HG03139 (cell line): Measurements from ENCODE around the gene ATXN3.
A peak's percentile ranks its signal among the peaks of the same experiment; 100 is the strongest.
"Not testable (repeated sequence)": the region's sequence is repeated elsewhere in the genome, so short reads cannot be mapped to it uniquely, and the experiment has no call there.

Source experiments
- ATAC-seq: cut with Tn5 transposase; IDR thresholded peaks from one replicate; pipeline ENCODE4 v1.9.1; 2021; ENCODE audit not compliant: unreplicated experiment

The ATXN3 gene

DNA sequence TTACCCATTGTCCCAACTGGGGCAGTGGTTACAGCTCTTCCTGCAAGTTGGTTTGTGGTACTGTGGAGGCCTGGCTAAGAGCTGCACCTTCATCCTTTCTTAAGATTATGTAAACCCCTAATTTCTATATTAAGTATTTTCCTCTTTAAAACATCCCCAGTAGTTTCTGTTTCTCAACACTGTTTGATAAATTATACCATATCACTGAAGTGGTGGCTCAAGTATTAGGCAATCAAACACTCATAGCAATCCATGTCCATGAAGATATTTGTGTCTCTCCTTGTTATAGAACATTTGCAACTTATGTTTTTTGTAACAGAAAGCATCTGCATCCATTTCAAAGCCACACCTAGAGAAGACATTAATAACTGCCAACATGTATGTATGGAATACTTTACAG lies 31.8 kb downstream of the ATXN3 start:
- ATAC-seq: no peak

DNA sequence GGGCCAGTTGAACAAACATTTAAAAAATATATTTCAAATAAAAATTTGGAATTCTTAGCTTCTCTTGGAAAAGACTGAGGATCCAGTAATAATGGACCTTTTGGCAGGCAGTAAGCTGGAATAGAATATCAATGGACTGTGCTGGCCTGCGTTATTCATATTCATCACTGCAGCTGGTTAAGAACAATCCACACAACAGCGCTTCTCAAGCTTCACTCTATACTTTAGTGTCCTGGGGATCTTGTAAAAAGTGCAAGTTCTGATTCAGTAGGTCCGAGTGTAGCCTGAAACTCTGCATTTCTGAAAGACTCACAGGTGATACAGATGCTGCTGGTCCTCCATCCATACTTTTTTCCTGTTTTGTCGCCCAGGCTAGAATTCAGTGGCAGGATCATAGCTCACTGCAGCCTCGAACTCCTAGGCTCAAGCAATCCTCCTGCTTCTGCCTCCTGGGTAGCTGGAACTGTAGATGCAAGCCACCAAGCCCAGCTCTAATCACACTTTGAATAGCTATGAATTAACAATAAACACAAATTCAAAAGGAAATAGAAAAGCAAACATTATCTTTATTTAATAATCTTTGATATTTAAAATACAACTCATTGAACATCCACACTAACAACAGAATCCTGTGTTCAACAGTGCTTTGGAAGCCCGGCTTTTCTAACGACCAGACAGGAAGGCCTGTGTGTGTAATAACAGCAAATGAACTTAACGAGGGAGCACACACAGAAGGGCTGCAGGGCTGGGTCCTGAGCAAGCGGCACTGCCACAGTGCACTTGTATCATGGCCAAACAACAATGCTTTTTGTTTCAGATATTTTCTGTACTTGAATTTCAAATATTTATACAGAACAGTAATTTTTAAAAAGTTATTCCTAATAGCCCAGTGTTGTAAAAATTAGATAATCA lies 48.1 kb downstream of the ATXN3 start:
- ATAC-seq: no peak

DNA sequence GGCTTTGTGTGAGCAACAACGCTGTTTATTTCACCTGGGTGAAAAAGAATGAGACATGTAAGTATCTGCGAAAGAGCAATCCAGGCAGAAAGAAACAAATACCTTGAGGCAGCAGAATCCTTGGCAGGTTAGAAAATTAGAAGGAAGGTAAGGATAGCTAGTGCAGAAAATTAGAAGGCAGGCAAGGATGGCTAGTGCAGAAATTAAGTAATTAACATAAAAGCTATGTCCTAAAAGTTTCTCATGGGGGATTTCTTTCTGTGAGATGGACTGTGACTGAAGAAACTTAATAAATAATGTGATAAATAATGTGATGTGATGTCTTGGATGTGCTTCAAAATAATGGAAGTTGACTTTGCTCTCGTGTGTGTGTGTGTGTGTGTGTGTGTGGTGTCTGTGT lies 56.6 kb downstream of the ATXN3 start:
- ATAC-seq: no peak

DNA sequence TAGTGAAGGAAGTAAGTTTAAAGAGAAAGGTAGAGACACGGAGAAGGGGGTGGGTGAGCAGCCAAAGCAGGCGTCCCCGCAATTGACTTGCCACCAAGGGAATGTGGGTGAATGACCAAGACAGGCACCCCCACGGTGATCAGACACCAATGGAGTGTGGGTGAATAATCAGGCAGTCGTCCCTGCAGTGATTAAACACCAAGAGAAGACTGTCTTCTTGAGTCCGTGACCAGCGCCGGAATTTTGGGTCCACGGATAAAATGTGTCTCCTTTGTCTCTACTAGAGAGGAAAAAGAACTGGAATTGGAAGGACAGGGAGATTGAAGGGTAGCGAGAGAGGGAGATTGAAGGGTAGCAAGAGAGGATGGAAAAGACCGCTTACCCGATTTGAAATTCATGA lies 57.2 kb downstream of the ATXN3 start:
- ATAC-seq: not testable (repeated sequence)

DNA sequence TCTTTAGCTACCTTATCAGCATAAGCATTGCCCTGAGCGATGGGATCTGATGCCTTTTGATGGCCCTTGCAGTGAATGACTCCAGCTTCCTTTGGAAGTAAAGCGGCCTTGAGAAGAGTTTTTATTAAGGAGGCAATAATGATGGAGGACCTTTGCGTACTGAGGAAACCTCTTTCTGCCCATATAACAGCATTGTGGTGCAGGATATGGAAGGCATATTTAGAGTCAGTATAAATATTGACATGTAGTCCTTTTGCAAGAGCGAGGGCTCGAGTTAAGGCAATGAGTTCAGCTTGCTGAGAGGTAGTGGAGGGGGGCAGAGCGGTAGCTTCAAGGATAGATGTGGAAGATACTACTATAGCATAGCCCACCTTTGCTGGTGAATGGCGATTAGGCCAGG lies 60.5 kb downstream of the ATXN3 start:
- ATAC-seq: not testable (repeated sequence)

DNA sequence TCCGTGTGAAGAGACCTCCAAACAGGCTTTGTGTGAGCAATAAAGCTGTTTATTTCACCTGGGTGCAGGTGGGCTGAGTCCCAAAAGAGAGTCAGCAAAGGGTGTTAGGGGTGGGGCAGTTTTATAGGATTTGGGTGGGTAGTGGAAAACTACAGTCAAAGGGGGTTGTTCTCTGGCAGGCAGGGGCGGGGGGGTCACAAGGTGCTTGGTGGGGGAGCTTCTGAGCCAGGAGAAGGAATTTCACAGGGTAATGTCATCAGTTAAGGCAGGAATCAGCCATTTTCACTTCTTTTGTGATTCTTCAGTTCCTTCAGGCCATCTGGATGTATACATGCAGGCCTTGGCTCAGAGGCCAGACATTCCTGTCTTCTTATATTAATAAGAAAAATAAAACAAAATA lies 64.6 kb downstream of the ATXN3 start:
- ATAC-seq: not testable (repeated sequence)

DNA sequence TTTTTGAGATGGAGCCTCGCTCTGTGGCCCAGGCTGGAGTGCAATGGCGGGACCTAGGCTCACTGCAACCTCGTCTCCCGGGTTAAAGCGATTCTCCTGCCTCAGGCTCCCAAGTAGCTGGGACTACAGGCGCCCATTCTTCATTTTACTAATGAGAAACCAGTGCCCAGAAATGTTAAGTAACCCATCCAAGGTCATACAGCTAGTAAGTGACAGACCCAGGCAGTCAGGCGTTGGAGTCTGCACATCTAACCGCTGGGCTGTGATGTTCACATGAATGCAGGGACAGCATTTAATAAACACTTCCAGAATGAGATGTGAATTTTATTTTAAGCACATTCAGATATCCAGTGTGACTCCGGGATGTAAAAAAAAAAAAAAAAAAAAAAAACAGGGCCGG lies 65.2 kb downstream of the ATXN3 start:
- ATAC-seq: no peak

DNA sequence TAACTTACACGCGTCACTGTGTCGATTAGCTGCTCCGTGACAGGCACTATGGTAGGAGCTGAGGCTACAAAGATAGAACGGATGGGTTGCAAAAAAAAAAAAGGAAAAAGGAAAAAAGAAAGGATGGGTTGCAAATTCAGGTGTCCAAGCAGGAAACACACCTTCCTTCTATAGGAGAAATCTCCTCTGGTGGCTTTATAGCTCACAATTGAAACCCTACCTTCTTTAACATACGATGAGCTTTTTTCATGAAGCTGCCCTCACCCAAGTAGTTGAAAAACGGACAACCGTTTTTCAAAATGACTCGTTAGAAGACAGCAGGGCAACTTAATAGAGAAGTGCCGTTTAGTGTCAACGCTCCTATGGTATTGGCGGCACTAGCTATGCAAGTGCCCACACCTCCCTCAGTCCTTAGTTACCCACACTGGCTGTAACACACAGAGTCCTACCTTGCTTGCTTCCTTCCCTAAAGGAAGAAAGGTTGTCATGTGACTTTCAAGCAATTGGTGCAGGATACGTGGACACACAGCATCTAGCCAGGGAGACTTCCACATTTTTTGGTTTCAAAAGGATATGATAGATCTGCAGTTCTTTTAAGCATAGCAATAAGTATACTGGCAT lies 65.8 kb downstream of the ATXN3 start:
- ATAC-seq: peak; percentile 70

DNA sequence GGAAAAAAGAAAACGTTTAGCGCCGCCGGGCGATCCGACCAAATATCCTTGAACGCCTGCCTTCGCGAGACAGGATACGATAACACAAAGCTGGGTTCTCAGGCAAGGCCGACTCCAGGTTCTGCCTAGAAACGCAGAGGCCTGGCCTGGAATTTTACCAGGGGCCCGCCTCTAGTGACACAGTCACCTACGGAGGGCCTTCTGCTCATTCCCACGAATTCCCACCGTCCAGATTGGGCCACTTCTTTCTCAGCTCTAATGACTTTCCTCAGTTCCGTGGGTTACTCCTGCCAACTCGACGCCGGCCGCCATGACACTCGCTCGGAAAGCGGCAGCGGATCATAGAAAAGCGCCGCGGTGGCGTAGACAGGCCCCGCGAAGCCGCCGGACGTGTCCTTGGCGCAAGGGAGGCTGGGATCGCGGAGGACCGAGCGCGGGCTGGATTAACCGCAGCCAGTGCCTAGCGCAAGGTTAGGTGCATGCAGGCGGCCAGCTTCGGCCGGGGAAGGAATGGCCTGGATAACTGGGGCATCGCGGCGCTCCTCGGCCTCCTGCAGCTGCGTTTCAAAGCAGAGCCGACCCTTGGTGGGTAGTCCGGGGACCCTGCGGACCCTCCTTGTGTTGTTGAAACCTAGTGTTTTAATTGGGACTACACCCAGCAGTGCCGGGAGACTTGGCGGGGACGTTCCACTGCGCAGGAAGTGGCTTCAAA lies 66.5 kb downstream of the ATXN3 start, which contains the start of gene TRIP11:
TRIP11 (minus strand) TSS at position 341 of the 712 bp plus-strand sequence. CDS start 374 bp downstream, outside the sequence.
- ATAC-seq: peak; percentile 88

DNA sequence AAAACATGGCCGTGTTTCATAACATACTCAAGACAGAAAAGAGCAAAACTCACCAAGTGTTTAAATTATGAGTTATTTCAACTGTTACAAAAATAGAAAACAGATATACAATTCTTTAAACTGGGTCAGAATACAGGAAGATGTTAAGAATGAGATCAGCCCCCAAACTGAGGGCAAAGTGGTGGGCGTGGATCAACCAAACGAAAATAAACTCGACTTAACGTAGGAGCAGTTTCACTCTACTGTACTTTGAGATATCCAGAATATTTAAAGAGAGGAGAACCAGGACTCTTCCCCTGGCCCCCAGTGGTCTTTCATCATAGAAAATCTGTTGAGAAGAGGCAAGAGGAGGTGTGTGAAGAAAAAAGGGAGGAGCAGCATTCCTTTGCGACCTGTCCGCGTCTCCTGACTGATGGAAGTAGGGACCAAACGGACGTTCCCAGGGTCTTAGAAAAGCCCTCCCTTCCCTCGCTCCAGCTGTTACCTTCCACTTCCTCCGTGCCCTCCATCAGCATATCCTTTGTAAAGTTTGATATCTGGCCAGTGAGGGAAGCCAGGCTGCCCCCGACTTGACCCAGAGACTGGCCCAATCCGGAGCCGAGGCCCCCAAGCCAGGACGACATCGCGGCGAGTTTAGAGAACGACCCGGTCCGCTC lies 67.2 kb downstream of the ATXN3 start:
- ATAC-seq: peak; percentile 7

DNA sequence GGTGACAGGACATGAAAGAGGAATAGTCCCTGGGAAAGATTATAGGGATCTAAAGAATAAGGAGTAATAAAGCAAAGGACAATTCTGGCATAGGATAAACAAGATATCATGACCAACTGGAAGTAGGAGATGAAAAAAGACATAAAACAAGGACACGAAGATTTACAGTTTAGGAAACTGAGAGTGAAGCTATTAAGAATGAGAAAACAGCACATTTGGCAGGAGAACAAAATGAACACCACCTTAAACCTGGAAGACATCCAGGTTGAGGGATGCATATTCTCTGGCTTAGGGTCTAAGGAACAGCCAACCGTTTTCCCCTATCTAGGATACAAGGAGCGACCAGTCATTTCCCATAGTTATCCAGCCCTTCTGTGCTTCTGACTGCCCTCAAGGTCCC lies 68.4 kb downstream of the ATXN3 start:
- ATAC-seq: no peak

DNA sequence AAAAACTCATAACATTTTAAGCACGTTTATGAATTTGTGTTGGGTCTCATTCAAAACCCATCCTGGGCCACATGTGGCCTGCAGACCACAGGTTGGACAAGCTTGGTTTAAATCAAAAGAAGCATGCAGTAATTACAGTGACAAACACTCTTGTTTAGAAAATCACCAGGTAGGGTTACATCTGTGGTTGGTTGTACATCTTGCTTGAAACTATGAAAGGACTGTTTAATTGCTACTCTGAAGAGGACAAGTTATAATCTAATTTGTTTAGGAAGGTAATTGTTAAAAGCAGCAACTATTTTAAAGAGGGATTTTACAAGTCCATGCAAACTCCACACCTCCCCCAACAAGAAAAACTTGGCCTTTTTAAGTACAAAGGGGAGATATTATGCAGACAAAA lies 70.5 kb downstream of the ATXN3 start:
- ATAC-seq: no peak

DNA sequence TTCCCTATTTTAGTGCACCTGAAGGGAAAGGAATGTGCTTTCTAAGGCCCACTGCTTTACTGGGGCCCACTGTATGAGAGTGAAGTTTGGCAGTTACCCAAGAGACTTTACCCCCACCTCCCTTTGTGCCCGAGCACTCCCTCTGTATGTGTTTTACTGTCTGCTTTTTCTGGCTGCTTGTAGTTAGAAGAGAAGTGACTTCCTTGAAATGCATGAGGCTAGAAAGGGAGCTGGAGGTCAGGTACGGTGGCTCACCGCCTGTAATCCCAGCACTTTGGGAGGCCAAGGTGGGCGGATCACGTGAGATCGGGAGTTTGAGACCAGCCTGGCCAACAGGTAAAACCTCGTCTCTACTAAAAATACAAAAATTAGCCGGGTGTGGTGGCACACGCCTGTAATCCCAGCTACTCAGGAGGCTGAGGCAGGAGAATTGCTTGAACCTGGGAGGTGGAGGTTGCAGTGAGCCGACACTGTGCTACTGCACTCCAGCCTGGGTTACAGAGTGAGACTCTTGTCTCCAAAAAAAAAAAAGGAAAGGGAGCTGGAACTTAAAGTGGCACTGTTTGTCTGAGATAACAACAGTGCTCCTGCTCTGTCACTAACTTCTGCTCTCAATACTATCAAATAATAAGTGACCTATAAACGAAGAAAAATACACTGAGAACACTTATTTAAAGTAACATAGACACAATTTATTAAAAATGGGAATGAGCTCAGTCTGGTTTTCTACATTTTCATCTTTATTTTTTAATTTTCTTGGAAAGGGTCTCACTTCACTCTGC lies 72.3 kb downstream of the ATXN3 start:
- no peak for ATAC-seq

DNA sequence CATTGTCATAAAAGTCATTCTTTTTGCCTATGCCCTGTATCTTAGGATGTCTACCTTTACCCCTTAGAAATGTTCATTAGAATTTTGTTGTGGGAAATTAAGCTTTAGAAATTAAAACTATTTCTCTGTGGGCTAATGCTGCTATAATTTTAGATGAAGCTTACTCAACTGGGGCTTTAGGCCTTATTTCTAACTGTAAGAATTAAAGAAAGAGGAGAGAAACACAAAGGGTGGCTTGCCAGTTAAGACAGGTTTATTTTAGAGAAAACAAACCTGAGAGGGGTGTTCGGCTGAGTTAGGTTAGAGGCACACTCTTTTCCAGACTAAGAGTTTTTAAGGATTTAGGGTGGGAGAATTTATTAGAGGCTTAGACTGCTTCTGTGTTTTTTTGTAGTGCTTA lies 72.9 kb downstream of the ATXN3 start:
- ATAC-seq: no peak

DNA sequence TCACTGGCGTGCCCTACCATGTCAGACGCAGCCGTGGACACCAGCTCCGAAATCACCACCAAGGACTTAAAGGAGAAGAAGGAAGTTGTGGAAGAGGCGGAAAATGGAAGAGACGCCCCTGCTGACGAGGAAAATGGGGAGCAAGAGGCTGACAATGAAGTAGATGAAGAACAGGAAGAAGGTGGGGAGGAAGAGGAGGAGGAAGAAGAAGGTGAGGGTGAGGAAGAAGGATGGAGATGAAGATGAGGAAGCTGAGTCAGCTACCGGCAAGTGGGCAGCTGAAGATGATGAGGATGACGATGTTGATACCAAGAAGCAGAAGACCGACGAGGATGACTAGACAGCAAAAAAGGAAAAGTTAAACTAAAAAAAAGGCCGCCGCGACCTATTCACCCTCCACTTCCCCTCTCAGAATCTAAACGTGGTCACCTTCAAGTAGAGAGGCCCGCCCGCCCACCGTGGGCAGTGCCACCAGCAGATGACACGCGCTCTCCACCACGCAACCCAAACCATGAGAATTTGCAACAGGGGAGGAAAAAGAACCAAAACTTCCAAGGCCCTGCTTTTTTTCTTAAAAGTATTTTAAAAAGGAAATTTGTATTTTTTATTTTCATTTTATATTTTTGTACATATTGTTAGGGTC lies 79.7 kb downstream of the ATXN3 start:
- no peak for ATAC-seq

DNA sequence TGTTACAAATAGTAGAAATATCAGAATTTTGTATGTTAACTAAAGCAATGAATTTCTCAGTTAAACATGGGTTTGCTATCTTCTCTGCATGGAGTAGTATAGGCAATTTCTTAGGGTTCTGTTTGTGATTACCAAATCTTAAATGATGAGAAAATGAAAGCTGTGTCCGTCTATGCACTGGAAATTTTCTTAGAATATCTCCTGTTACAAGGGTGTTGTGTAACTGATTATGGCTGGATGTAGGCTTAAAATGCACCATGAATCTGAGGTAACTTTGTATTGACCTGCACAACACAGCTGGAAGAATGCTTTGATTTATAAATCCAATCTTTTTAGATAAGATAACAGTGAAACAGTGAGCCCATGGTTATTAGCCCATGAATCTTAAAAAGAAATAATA lies 84.3 kb downstream of the ATXN3 start:
- ATAC-seq: no peak

DNA sequence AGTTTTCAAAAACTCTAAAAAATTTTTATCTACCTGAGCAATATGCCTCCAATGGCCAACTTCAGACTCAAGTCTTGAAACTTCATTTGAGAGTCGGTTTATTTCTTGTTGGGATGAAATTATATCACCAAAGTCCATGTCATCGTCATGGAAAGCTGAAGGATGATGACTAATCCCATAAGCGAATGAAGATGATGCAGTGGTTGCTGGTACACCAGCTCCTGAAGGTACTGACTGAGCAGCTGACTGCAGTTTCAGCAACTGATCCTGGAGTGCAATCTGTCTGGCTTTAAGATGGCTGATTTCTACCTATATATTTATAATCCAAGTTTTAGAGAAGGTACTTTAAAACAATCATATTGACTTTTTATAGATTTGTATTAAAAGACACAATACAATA lies 84.9 kb downstream of the ATXN3 start:
- no peak for ATAC-seq

DNA sequence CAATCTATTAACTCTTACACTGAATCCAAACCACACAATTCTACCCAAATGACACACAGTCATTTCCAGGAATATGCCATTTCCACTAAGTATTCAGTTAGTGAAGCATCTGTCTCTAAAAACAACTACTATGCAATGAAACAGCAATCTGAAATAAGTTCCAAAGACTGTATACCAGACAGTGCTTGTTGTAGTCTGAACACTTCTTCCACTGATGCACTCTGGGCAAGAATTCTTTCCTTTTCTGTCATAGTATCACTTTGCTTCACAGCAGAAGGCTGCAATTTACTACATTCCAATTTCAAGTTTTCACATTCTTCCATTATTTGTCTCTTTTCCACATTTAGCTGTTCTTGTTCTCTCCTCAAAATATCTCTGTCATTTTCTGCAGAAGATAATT lies 92.3 kb downstream of the ATXN3 start:
- no peak for ATAC-seq

DNA sequence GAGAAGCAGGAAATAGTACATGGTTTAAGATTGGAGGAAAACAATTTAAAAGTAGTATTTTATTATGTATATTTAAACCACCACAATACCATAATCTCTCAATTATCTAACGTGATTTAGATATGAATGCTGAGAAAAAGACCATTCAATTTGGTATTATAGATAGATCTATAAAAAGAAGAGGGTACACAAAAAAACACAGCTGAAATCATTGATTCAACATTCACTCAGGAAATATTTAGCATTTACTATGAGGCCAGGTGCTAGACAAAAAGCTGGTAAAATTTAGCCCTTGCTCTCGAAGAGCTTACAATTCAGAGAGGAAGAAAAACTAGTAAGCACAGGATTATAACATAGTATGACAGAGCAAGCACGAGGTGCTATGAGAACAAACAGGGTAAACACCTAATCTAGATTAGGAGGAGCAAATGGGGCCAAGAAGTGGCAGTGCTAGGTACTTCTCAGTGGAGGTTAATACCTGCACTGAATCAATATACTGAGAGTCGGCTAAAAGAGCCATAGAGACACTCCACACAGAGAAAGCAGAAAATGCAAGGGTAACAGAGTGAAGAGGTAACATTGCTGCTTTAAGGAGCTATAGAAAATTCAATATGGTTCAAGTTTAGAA lies 94.1 kb downstream of the ATXN3 start:
- no peak for ATAC-seq

DNA sequence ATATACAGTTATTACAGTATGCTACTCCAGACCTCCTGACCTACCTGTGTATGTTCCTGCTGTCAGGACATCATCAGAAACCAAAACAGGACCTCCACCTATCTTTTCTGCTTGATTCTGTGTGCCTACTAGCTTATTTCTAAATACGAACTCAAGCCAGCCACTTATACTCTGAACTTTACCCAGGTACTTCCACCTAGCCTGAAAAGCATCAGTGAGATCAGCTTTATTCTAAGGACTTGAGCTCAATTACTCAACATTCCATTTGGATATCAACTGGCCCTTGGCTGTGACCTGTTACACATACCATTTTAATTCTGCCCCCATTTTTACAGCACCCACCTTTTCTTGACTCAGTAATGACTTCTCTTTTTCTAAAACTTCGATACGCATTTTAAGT lies 95.7 kb downstream of the ATXN3 start:
- ATAC-seq: no peak
